Astrocyte (in vitro differentiated cells and primary cell): ENCODE data around the gene PPP4R2. TPM values are rescaled to one million over a fixed set of nuclear protein-coding genes. Genes with fewer than 3 reads are reported as not detected.

Experiments used
- DNase-seq: peaks from one replicate; pipeline ENCODE4 v3.0.0-alpha.2; 2010; ENCODE audit warnings: low read depth
- FAIRE-seq: peaks from 2 replicates; lab custom pipeline; 2011; peaks lifted over from hg19 to GRCh38; lab: Jason Lieb, UNC
- H2AFZ ChIP-seq: 2 replicates; pipeline ENCODE4 v1.6.0; 2012; ENCODE audit warnings: low read depth, low read length, inconsistent platforms
- H3K27ac ChIP-seq: 2 replicates; pipeline ENCODE4 v1.5.1; 2011; ENCODE audit warnings: low read depth, low read length, inconsistent platforms
- H3K27me3 ChIP-seq: 2 replicates; pipeline ENCODE4 v1.6.0; 2011; ENCODE audit warnings: low read length, inconsistent platforms; ENCODE audit not compliant: insufficient read depth
- H3K36me3 ChIP-seq: 2 replicates; pipeline ENCODE4 v1.5.1; 2011; ENCODE audit warnings: low read length, inconsistent platforms; ENCODE audit not compliant: insufficient read depth
- H3K4me1 ChIP-seq: 2 replicates; pipeline ENCODE4 v1.5.1; 2011; ENCODE audit warnings: low read length, inconsistent platforms; ENCODE audit not compliant: insufficient read depth
- H3K4me2 ChIP-seq: 2 replicates; pipeline ENCODE4 v1.6.0; 2012; ENCODE audit warnings: low read length, inconsistent platforms
- H3K4me3 ChIP-seq: 2 replicates; pipeline ENCODE4 v1.5.1; 2011; ENCODE audit warnings: low read depth, mild to moderate bottlenecking, low read length, inconsistent platforms; ENCODE audit not compliant: insufficient read depth
- H3K79me2 ChIP-seq: 2 replicates; pipeline ENCODE4 v1.6.0; 2012; ENCODE audit warnings: mild to moderate bottlenecking, low read length, inconsistent platforms; ENCODE audit not compliant: insufficient read depth
- H3K9ac ChIP-seq: 2 replicates; pipeline ENCODE4 v1.6.0; 2012; ENCODE audit warnings: mild to moderate bottlenecking, low read length, inconsistent platforms
- H3K9me3 ChIP-seq: 2 replicates; pipeline ENCODE4 v1.5.1; 2012; ENCODE audit warnings: low read depth, mild to moderate bottlenecking, low read length, inconsistent platforms; ENCODE audit not compliant: insufficient read depth
- H4K20me1 ChIP-seq: 2 replicates; pipeline ENCODE4 v1.6.0; 2012; ENCODE audit warnings: low read length, inconsistent platforms; ENCODE audit not compliant: insufficient read depth
- H3K27ac Mint-ChIP-seq: one replicate; pipeline ENCODE4 v1.8.0; 2021; ENCODE audit warnings: mild to moderate bottlenecking, mixed read lengths; ENCODE audit not compliant: unreplicated experiment
- H3K27me3 Mint-ChIP-seq: one replicate; pipeline ENCODE4 v1.8.0; 2021; ENCODE audit warnings: low read depth, mixed read lengths; ENCODE audit not compliant: unreplicated experiment
- H3K36me3 Mint-ChIP-seq: one replicate; pipeline ENCODE4 v1.8.0; 2021; ENCODE audit warnings: low read depth, mixed read lengths; ENCODE audit not compliant: unreplicated experiment
- H3K4me1 Mint-ChIP-seq: one replicate; pipeline ENCODE4 v1.8.0; 2021; ENCODE audit warnings: low read depth, mixed read lengths; ENCODE audit not compliant: unreplicated experiment
- H3K4me3 Mint-ChIP-seq: one replicate; pipeline ENCODE4 v1.8.0; 2021; ENCODE audit warnings: mild to moderate bottlenecking, moderate library complexity, mixed read lengths; ENCODE audit not compliant: unreplicated experiment
- H3K9me3 Mint-ChIP-seq: one replicate; pipeline ENCODE4 v1.8.0; 2021; ENCODE audit warnings: mild to moderate bottlenecking, mixed read lengths; ENCODE audit not compliant: unreplicated experiment
- CTCF ChIP-seq: IDR thresholded peaks from 2 replicates; pipeline ENCODE4 v1.5.1; 2011; ENCODE audit warnings: low read depth, mild to moderate bottlenecking, inconsistent platforms, low read length, moderate library complexity; ENCODE audit not compliant: insufficient read depth
- EZH2 ChIP-seq: IDR thresholded peaks from 2 replicates; pipeline ENCODE4 v1.6.1; 2012; ENCODE audit warnings: mild to moderate bottlenecking, low read length, inconsistent platforms; ENCODE audit not compliant: insufficient read depth
- total RNA-seq: library from RNA; stranded (reverse); gene quantifications from 2 replicates; pipeline ENCODE4 v1.2.1, GENCODE V29; 2021

The PPP4R2 gene
- total RNA-seq, 1 donor from 2014 or later: 98.5 TPM

- Histone ChIP-seq H3K9ac (no peak overlapping the region), H2AFZ (no peak overlapping the region), H3K9me3 (no peaks in the 10 kb centered on the region), H3K27me3 (no peaks in the 10 kb centered on the region), H3K4me1 (no peaks in the 10 kb centered on the region), H4K20me1 (peaks cover 98% of the 10 kb centered on the region), H3K4me3 (no peak overlapping the region), H3K27ac (no peak overlapping the region), H3K4me2 (no peak overlapping the region), H3K79me2 (peaks cover 100% of the 10 kb centered on the region), H3K36me3 (peaks cover 8% of the 10 kb centered on the region)
- no peaks in the 10 kb centered on the region for H3K9me3 Mint-ChIP-seq
- H3K4me3 Mint-ChIP-seq: no peak overlapping the region
- peaks cover 18% of the 10 kb centered on the region for H3K4me1 Mint-ChIP-seq
- DNase-seq (no peak), FAIRE-seq (no peak)
- no peak for TF ChIP-seq EZH2
- no peak for TF ChIP-seq CTCF
- no peaks in the 10 kb centered on the region for H3K27me3 Mint-ChIP-seq
- H3K36me3 Mint-ChIP-seq: peaks cover 9% of the 10 kb centered on the region
- H3K27ac Mint-ChIP-seq: no peak overlapping the region
Observed at GRCh38 chr3:73007992-73008712, 11.5 kb downstream of the PPP4R2 start.

GRCh38 chr3:73009008-73009407 lies 12.4 kb downstream of the PPP4R2 start:
- peaks cover 98% of the 10 kb centered on the region for H4K20me1 ChIP-seq
- H3K27ac ChIP-seq: no peak overlapping the region
- H3K36me3 ChIP-seq: peaks cover 6% of the 10 kb centered on the region
- no peak for TF ChIP-seq CTCF
- TF ChIP-seq EZH2: no peak
- no peak overlapping the region for H2AFZ ChIP-seq
- no peaks in the 10 kb centered on the region for H3K4me1 ChIP-seq
- Mint-ChIP-seq H3K9me3 (no peaks in the 10 kb centered on the region), H3K27me3 (no peaks in the 10 kb centered on the region), H3K36me3 (peaks cover 9% of the 10 kb centered on the region), H3K27ac (no peak overlapping the region), H3K4me3 (no peak overlapping the region), H3K4me1 (peaks cover 19% of the 10 kb centered on the region)
- no peaks in the 10 kb centered on the region for H3K9me3 ChIP-seq
- no peaks in the 10 kb centered on the region for H3K27me3 ChIP-seq
- H3K9ac ChIP-seq: no peak overlapping the region
- no peak for DNase-seq
- H3K4me2 ChIP-seq: no peak overlapping the region
- H3K4me3 ChIP-seq: no peak overlapping the region
- FAIRE-seq: no peak
- peaks cover 100% of the 10 kb centered on the region for H3K79me2 ChIP-seq

- no peak overlapping the region for H2AFZ ChIP-seq
- H3K27ac ChIP-seq: no peak overlapping the region
- Mint-ChIP-seq H3K36me3 (peaks cover 9% of the 10 kb centered on the region), H3K27me3 (no peaks in the 10 kb centered on the region), H3K4me1 (peaks cover 19% of the 10 kb centered on the region), H3K4me3 (no peak overlapping the region), H3K9me3 (no peaks in the 10 kb centered on the region), H3K27ac (no peak overlapping the region)
- H3K9me3 ChIP-seq: no peaks in the 10 kb centered on the region
- H3K4me1 ChIP-seq: no peaks in the 10 kb centered on the region
- no peak for FAIRE-seq
- H3K9ac ChIP-seq: no peak overlapping the region
- peaks cover 100% of the 10 kb centered on the region for H3K79me2 ChIP-seq
- no peak for DNase-seq
- no peak overlapping the region for H3K4me3 ChIP-seq
- no peak overlapping the region for H3K4me2 ChIP-seq
- no peaks in the 10 kb centered on the region for H3K27me3 ChIP-seq
- H3K36me3 ChIP-seq: peaks cover 6% of the 10 kb centered on the region
- TF ChIP-seq EZH2 (no peak), CTCF (no peak)
- peaks cover 97% of the 10 kb centered on the region for H4K20me1 ChIP-seq
Observed at GRCh38 chr3:73009750-73010149, 13.1 kb downstream of the PPP4R2 start.
